Activated CD4-positive, alpha-beta T cell treated with anti-CD3 and anti-CD28 coated beads, Interleukin-2, amount 50 U/mL, for 48 hours (primary cell): ENCODE data around the gene ATP6V0E2.

Experiments
- DNase-seq, 2 experiments: peaks; one replicate each; pipeline ENCODE4 v3.0.0-alpha.2; 2020

The ATP6V0E2 gene

DNA sequence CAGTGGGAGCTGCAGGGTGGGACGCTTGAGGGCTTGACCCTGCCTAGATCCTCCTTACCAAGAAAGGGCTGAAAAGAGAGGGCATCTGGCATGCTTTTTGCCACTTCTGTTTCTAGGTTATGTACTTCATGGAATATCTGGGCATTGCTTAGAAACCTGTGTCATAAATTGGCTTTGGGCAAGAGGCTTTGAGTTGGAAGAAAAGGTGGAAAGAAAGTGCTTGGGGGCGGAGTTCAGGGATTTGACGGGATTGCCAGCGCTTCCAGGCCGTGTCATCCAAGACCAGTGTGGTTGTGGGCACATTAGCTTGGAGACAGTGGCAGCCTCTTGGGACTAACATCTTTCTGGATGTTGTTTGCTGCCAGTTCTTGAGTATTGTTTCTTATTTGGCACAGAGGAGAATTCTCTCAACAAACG lies 34.8 kb upstream of the ATP6V0E2 start:
- no peak for DNase-seq

- no peak for DNase-seq
These were observed 33.8 kb upstream of the ATP6V0E2 start for GRCh38 chr7:149839933-149840332.

- DNase-seq = no peak
These were observed 30.2 kb upstream of the ATP6V0E2 start for GRCh38 chr7:149843566-149843965.

DNA sequence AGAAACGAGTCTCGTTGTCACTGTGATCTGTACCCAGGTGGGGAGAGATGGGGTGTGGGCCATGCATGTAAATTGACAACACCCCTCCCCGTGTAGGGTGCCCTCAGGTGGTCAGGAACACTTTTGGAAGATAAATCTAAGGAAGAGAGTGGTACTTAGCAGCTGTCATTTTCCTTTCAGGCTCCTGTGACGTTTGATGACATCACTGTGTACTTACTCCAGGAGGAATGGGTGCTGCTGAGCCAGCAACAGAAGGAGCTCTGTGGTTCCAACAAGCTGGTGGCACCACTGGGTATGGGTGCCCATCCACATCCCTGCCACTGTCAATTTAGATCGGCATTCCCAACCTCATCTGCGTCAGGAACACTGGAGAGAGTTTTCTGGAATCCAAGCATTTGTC lies 29.3 kb upstream of the ATP6V0E2 start:
- no peak for DNase-seq

- DNase-seq = no peak
These were observed 28.4 kb upstream of the ATP6V0E2 start for GRCh38 chr7:149845257-149845980.

- DNase-seq = no peak
These were observed 27.7 kb upstream of the ATP6V0E2 start for GRCh38 chr7:149846021-149846420.

- no peak for DNase-seq
These were observed 27.2 kb upstream of the ATP6V0E2 start for GRCh38 chr7:149846436-149847046.

- DNase-seq = no peak
These were observed 24.6 kb upstream of the ATP6V0E2 start for GRCh38 chr7:149849174-149849573.

GRCh38 chr7:149850007-149850594 lies 23.7 kb upstream of the ATP6V0E2 start:
- DNase-seq = no peak

GRCh38 chr7:149850716-149851115 lies 23.1 kb upstream of the ATP6V0E2 start:
- DNase-seq = no peak

DNA sequence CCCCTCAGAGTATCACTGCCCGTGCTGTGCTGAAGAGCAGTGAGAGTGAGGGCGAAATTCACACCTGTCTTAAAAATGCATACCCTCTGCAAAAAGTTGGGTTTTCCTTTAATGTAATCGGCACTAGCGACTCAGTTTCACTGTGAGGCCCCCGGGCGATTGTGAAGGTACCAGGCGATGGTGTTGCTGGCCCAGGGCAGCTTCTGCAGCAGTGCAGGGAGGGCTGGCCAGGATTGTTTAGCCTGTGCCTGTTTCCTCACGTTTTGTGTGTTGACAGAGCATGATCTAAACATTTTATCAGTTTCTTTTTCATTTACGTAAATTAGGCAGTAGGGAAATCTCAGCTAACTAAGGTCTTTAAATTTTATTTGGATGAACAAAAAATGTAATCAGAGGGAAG lies 22.3 kb upstream of the ATP6V0E2 start:
- DNase-seq = no peak

GRCh38 chr7:149853157-149853556 lies 20.6 kb upstream of the ATP6V0E2 start:
- no peak for DNase-seq

- peak in 1 of 2 experiments; percentile 30 for DNase-seq
These were observed 19.0 kb upstream of the ATP6V0E2 start for GRCh38 chr7:149854611-149855360.

- peak in 1 of 2 experiments; percentile 39 for DNase-seq
These were observed 18.1 kb upstream of the ATP6V0E2 start for GRCh38 chr7:149855361-149856305.

DNA sequence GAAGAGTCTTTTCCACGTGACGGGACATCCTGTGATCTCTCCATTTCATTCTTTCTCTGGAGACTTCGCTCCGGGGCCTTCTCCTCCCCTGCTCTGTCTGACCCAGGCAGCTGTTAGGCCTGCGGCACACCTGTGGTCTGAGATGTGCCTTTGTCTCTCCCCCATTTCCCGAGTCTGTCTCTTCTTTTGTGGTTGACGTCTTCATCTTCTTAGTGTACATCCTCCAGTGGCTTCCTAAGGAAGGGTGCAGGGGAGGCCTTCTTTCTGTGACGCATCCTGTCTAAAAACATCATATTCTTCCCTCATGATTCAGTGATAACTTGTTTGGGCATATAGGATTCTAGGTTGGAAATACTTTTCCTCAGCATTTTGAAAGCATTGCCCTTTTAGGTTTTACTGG lies 17.2 kb upstream of the ATP6V0E2 start:
- peak in 1 of 2 experiments; percentile 52 for DNase-seq

DNA sequence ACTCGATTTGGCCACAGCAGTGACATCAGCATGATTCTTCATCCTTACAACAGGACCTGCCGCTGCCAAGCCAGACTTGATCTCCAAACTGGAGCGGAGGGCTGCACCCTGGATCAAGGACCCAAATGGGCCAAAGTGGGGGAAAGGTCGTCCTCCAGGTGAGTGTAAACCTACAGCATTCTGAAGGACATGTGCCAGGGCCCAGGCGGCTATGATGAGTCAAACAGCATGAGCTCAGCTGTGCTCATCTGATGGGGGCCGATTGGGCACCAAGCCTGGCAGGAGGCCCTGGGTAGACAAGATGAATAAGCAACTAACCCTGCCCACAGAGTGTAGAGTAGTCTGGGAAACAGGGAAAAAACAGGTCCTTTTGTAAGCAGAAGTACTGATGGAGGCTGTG lies 14.4 kb upstream of the ATP6V0E2 start:
- DNase-seq = no peak

DNA sequence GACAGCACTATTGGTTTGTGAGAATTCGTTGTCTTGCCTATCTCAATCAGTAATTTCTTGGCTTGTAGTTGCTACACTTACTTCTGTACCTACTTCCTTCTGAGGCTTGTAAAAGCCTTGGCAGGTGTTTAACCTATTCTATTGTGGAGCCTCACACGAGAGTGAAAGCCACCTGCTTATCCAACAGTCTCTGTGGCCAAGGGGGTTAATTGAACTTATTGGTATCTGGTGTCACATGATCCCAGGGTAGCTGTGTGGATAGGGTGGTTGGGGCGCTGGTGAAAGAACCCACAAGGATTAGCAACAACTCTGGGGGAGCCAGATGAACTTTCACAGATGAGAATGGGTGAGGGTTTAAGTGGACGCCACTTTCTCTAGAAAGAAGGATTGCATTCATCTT lies 13.9 kb upstream of the ATP6V0E2 start:
- no peak for DNase-seq

GRCh38 chr7:149860821-149861727 lies 12.7 kb upstream of the ATP6V0E2 start:
- DNase-seq = peak in 1 of 2 experiments; percentile 37

GRCh38 chr7:149861728-149862045 lies 12.1 kb upstream of the ATP6V0E2 start:
- no peak for DNase-seq

GRCh38 chr7:149862156-149862555 lies 11.6 kb upstream of the ATP6V0E2 start:
- DNase-seq = no peak

DNA sequence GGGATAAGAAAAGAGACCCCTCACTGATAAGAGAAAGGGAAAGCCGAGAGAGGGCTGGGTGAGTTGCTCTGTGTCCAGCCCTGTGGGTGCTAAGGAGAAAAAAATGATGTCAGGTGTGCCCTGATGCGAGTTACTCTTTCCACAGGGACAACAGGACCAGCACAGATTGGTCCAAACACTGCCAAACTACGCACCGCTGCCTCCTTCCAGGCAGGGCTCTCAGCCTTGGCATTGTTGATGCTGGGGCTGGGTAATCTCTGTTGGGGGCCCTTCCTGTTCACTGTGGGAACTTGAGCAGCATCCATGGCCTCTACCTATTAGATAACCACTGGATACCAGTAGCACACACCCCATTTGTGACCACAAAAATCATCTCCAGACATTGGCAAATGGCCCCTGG lies 10.3 kb upstream of the ATP6V0E2 start:
- DNase-seq = no peak
